PFSK-1 (cell line): ENCODE measurements around the gene MYL7.

ENCODE experiments used
- FOXP2 ChIP-seq: optimal IDR thresholded peaks from 2 replicates; pipeline ENCODE3; 2011; ENCODE audit warnings: borderline replicate concordance, control low read depth, inconsistent platforms; ENCODE audit not compliant: insufficient read depth; ENCODE audit errors: extremely low read length, extremely low read depth
- POLR2AphosphoS5 ChIP-seq: IDR thresholded peaks from 2 replicates; pipeline ENCODE4 v1.6.1; 2012; ENCODE audit warnings: low read depth, mild to moderate bottlenecking, control low read depth, low read length, moderate library complexity
- REST ChIP-seq, 2 experiments: IDR thresholded peaks; 2 replicates each; pipeline versions ENCODE4 v1.6.1 to v1.8.0; 2011 to 2012; ENCODE audit warnings: low read depth in 2 of 2, low read length in 2 of 2, control low read depth in 1 of 2, inconsistent platforms in 1 of 2, mild to moderate bottlenecking in 1 of 2, moderate library complexity in 1 of 2; ENCODE audit not compliant: insufficient read depth in 1 of 2
- SIN3A ChIP-seq: IDR thresholded peaks from 2 replicates; pipeline ENCODE4 v1.6.1; 2012; ENCODE audit warnings: mild to moderate bottlenecking, low read length, moderate library complexity, borderline replicate concordance; ENCODE audit not compliant: insufficient read depth
- TAF1 ChIP-seq: IDR thresholded peaks from 2 replicates; pipeline ENCODE4 v1.6.1; 2012; ENCODE audit warnings: low read length, control low read depth, borderline replicate concordance; ENCODE audit not compliant: insufficient read depth

MYL7 gene

DNA sequence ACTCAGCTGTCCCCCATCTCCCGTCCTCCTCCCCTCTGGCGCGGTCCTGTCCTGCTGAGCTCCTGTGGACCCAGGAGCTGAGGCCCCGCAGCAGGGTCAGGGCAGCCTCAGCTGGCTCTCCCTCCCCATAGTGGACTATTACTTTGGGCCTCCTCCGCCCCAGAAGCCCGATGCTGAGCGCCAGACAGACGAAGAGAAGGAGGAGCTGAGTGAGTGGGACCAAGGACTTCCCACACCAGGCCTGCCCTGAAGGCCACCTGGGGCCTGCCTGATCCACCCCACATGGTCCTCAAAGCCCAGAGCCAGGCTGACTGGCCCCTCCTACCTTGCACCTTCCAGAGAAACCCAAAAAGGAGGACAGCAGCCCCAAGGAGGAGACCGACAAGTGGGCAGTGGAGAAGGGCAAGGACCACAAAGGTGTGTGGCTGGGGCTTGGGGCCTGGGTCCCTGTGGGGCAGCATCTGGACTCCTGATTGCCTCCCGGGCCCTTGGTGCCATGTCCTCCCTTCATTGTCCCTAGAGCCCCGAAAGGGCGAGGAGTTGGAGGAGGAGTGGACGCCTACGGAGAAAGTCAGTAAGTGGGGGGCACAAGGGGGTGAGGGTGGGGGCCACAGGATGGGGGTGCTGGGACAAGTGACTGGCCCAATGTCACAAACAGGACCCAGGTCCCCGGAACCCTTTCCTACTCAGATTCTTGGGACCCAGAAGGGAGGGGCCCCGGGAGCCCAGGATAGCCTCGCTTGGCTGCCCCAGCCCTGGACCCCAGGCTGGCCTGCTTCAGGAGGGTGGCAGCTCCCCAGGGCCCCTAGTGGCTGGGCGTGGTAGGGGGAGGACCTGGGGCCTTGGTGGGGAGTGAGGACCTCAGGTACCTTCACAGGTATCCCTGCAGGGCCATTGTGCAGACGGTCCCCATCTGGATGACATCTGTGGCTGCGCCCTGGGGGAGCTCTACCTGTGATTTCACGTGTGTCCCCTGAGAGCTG lies 32.1 kb downstream of the MYL7 start:
- no peak for TF ChIP-seq TAF1
- no peak for TF ChIP-seq FOXP2
- TF ChIP-seq SIN3A, result no peak
- TF ChIP-seq POLR2AphosphoS5, result no peak
- TF ChIP-seq REST (IDR thresholded peaks at IDR 0.05; ENCODE audit: insufficient read depth in 1 of 2, low read depth in 2 of 2, low read length in 2 of 2), result no peak

GRCh38 chr7:44107961-44108767 lies 33.0 kb downstream of the MYL7 start:
- TF ChIP-seq REST (IDR thresholded peaks at IDR 0.05; ENCODE audit: insufficient read depth in 1 of 2, low read depth in 2 of 2, low read length in 2 of 2) (no peak), FOXP2 (no peak), SIN3A (no peak), POLR2AphosphoS5 (no peak), TAF1 (no peak)

- TF ChIP-seq FOXP2 (no peak), REST (IDR thresholded peaks at IDR 0.05; ENCODE audit: insufficient read depth in 1 of 2, low read depth in 2 of 2, low read length in 2 of 2) (no peak), TAF1 (no peak), POLR2AphosphoS5 (no peak), SIN3A (no peak)
Observed at GRCh38 chr7:44107116-44107960, 33.8 kb downstream of the MYL7 start.

DNA sequence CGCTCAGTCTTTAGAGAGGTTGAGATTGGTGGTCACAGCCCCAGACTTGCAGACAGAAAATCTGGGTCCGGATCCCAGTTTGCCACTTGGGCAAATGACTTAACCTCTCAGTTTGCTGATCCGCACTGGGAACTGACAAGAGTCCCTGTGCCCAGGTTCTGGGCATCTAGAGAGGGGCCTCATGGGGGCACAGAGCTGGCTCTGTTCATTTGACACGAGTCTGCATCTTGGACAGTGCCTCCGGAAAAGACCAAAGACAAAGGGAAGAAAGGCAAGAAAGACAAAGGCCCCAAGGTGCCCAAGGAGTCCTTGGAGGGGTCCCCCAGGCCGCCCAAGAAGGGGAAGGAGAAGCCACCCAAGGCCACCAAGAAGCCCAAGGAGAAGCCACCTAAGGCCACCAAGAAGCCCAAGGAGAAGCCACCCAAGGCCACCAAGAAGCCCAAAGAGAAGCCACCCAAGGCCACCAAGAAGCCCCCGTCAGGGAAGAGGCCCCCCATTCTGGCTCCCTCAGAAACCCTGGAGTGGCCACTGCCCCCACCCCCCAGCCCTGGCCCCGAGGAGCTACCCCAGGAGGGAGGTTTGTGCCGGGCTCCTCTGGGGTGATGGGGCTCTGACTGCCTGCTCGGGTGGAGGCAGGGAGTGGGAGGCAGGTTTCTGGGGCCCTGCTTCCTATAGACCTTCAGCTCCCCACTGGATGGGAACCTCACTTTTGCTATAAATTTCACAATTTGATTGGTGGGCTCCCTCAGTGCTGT lies 34.6 kb downstream of the MYL7 start:
- TF ChIP-seq REST (IDR thresholded peaks at IDR 0.05; ENCODE audit: insufficient read depth in 1 of 2, low read depth in 2 of 2, low read length in 2 of 2) (no peak), FOXP2 (no peak), TAF1 (no peak), SIN3A (no peak), POLR2AphosphoS5 (no peak)
